Measurements from ENCODE around the gene POFUT1. TPM values are rescaled to one million over a fixed set of nuclear protein-coding genes. Genes with fewer than 3 reads are reported as not detected.

The POFUT1 gene
- total and polyA plus RNA-seq, 9 of the 15 experiments (the other 6 are each of a cell fraction or from before 2014, with no cell fraction given), result 3.5 to 44.7 (median 23.5) TPM

- TF ChIP-seq GMEB1 (CRISPR knock-in tag; IDR thresholded peaks at IDR 0.05), result peak; percentile 83
- peak; percentile 31; the same call in 1 of the 2 replicates for TF ChIP-seq FOSL1 (tag; conservative IDR thresholded peaks at IDR 0.05)
- peak; percentile 92 for TF ChIP-seq MYC (IDR thresholded peaks at IDR 0.05; ENCODE audit: low read depth, low read length)
- peak; percentile 55; the same call in 1 of the 2 replicates for TF ChIP-seq MYC (CRISPR knock-in tag; IDR thresholded peaks at IDR 0.05; ENCODE audit: borderline replicate concordance, low read depth)
- TF ChIP-seq ZNF395 (CRISPR knock-in tag; IDR thresholded peaks at IDR 0.05), result peak; percentile 43; the same call in 1 of the 2 replicates
- peak; percentile 64; the same call in 1 of the 2 replicates for TF ChIP-seq SAFB (IDR thresholded peaks at IDR 0.05; ENCODE audit: borderline replicate concordance, low read depth, low read length)
- peak; percentile 45; the same call in 1 of the 2 replicates for TF ChIP-seq L3MBTL2 (IDR thresholded peaks at IDR 0.05)
- peak; percentile 91 for TF ChIP-seq FUS (optimal IDR thresholded peaks at IDR 0.05; ENCODE audit: low read depth, low read length)
- peak; percentile 52 for TF ChIP-seq U2AF1 (optimal IDR thresholded peaks at IDR 0.05; ENCODE audit: low read depth, low read length)
- TF ChIP-seq DPF2 (IDR thresholded peaks at IDR 0.05), result 0 out of 2 replicates have a peak, but pooled peaks have one; percentile 16
- TF ChIP-seq ETV6 (IDR thresholded peaks at IDR 0.05; ENCODE audit: borderline replicate concordance in 1 of 2, low read depth in 2 of 2, low read length in 1 of 2), result no peak
- TF ChIP-seq ETV6 (CRISPR knock-in tag; IDR thresholded peaks at IDR 0.05; ENCODE audit: borderline replicate concordance), result no peak; the same call in 1 of the 2 replicates
- TF ChIP-seq, protein P1, sequence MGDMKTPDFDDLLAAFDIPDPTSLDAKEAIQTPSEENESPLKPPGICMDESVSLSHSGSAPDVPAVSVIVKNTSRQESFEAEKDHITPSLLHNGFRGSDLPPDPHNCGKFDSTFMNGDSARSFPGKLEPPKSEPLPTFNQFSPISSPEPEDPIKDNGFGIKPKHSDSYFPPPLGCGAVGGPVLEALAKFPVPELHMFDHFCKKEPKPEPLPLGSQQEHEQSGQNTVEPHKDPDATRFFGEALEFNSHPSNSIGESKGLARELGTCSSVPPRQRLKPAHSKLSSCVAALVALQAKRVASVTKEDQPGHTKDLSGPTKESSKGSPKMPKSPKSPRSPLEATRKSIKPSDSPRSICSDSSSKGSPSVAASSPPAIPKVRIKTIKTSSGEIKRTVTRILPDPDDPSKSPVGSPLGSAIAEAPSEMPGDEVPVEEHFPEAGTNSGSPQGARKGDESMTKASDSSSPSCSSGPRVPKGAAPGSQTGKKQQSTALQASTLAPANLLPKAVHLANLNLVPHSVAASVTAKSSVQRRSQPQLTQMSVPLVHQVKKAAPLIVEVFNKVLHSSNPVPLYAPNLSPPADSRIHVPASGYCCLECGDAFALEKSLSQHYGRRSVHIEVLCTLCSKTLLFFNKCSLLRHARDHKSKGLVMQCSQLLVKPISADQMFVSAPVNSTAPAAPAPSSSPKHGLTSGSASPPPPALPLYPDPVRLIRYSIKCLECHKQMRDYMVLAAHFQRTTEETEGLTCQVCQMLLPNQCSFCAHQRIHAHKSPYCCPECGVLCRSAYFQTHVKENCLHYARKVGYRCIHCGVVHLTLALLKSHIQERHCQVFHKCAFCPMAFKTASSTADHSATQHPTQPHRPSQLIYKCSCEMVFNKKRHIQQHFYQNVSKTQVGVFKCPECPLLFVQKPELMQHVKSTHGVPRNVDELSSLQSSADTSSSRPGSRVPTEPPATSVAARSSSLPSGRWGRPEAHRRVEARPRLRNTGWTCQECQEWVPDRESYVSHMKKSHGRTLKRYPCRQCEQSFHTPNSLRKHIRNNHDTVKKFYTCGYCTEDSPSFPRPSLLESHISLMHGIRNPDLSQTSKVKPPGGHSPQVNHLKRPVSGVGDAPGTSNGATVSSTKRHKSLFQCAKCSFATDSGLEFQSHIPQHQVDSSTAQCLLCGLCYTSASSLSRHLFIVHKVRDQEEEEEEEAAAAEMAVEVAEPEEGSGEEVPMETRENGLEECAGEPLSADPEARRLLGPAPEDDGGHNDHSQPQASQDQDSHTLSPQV (IDR thresholded peaks at IDR 0.05), result peak; percentile 65; the same call in 1 of the 2 replicates
- TF ChIP-seq SIN3A (IDR thresholded peaks at IDR 0.05; ENCODE audit: borderline replicate concordance in 2 of 2, control insufficient read depth in 1 of 2, low read depth in 2 of 2, low read length in 2 of 2), result peak in 1 of 2 experiments; percentile 89; a peak in 1 of 4 replicates
- TF ChIP-seq RBM25 (IDR thresholded peaks at IDR 0.05; ENCODE audit: low read depth, low read length, severe bottlenecking), result peak; percentile 86
- TF ChIP-seq HCFC1 (IDR thresholded peaks at IDR 0.05; ENCODE audit: low read depth, low read length), result peak; percentile 80
- peak; percentile 78 to 80; a peak in 3 of 4 replicates for TF ChIP-seq KDM1A (IDR thresholded peaks at IDR 0.05)
- peak; percentile 8 to 86; a peak in 2 of 4 replicates for TF ChIP-seq HDAC1 (IDR thresholded peaks at IDR 0.05)
- no peak for TF ChIP-seq ZNF696 (CRISPR knock-in tag; conservative IDR thresholded peaks at IDR 0.05)
Observed at GRCh38 chr20:32207626-32208498, at the start of gene POFUT1, which contains the start of gene PLAGL2 (continued).

Measured in K562 (cell line).